Osteocyte (in vitro differentiated cells): ENCODE results near the gene IFITM2. TPM values are rescaled to one million over a fixed set of nuclear protein-coding genes. Genes with fewer than 3 reads are reported as not detected.
A peak's percentile ranks its signal among the peaks of the same experiment; 100 is the strongest.

Experiments used
- DNase-seq: peaks from one replicate; pipeline ENCODE4 v3.0.0; 2021; ENCODE audit warnings: mixed read lengths; ENCODE audit not compliant: unreplicated experiment; ENCODE audit errors: extremely low spot score
- H3K27ac Mint-ChIP-seq: one replicate; pipeline ENCODE4 v1.8.0; 2021; ENCODE audit warnings: mild to moderate bottlenecking, mixed read lengths; ENCODE audit not compliant: unreplicated experiment
- H3K27me3 Mint-ChIP-seq: one replicate; pipeline ENCODE4 v1.8.0; 2021; ENCODE audit warnings: mixed read lengths; ENCODE audit not compliant: unreplicated experiment
- H3K36me3 Mint-ChIP-seq: one replicate; pipeline ENCODE4 v1.8.0; 2021; ENCODE audit warnings: mixed read lengths; ENCODE audit not compliant: unreplicated experiment
- H3K4me1 Mint-ChIP-seq: one replicate; pipeline ENCODE4 v1.8.0; 2021; ENCODE audit warnings: mixed read lengths; ENCODE audit not compliant: unreplicated experiment
- H3K4me3 Mint-ChIP-seq: one replicate; pipeline ENCODE4 v1.8.0; 2021; ENCODE audit warnings: mild to moderate bottlenecking, moderate library complexity, mixed read lengths; ENCODE audit not compliant: unreplicated experiment
- H3K9me3 Mint-ChIP-seq: one replicate; pipeline ENCODE4 v1.8.0; 2021; ENCODE audit warnings: mixed read lengths; ENCODE audit not compliant: unreplicated experiment
- total RNA-seq: library from RNA; stranded (reverse); gene quantifications from 2 replicates; pipeline ENCODE4 v1.2.1, GENCODE V29; 2021
- TF ChIP-seq, protein P1 (sequence below): fragments of 200-600 bp; sonication (generic); IDR thresholded peaks from 2 replicates; pipeline ENCODE4 v1.5.0; 2021; ENCODE audit warnings: antibody characterized with exemption, mild to moderate bottlenecking, moderate library complexity

Gene IFITM2
- total RNA-seq, 1 donor from 2014 or later: 698 TPM

DNA sequence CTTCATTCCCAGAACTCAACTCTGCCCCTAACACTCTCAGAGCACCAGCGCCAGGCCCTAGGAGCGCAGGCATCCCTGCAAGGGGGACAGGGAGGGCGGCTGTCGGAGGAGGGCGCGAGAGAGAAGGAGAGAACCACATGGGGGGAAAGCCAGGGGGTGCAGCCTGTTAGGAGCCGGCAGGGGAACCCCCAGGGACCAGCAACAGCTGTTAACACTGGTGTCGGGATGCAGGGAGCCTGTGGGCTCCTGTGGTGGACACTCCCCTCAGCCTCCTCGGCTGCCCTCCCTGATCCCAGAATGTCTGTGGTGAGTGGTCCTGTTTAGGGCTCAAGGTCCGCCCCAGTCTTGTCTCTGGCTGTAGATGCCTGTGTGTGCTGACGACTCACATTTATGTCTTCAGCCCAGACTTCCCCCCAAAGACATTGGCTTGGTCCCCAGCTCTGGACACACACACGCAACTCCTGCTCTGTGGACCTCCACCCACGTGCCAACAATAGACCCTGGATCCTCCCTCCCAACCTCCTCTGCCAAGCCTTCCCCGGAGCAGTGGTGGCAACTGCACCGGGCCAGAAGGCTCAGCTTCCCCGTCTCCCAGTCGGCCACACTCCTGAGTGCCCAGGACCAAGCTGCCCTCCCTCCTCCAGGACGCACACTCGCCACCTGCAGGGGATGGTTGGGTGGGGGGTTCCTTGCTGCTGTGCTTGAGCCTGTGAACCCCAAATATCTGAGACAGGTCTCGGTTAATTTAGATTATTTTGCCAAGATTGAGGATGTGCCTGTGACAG lies 7.5 kb upstream of the IFITM2 start:
- peaks cover 11% of the 10 kb centered on the region for H3K4me1 Mint-ChIP-seq
- H3K4me3 Mint-ChIP-seq: no peak overlapping the region
- no peaks in the 10 kb centered on the region for H3K36me3 Mint-ChIP-seq
- TF ChIP-seq, protein P1, sequence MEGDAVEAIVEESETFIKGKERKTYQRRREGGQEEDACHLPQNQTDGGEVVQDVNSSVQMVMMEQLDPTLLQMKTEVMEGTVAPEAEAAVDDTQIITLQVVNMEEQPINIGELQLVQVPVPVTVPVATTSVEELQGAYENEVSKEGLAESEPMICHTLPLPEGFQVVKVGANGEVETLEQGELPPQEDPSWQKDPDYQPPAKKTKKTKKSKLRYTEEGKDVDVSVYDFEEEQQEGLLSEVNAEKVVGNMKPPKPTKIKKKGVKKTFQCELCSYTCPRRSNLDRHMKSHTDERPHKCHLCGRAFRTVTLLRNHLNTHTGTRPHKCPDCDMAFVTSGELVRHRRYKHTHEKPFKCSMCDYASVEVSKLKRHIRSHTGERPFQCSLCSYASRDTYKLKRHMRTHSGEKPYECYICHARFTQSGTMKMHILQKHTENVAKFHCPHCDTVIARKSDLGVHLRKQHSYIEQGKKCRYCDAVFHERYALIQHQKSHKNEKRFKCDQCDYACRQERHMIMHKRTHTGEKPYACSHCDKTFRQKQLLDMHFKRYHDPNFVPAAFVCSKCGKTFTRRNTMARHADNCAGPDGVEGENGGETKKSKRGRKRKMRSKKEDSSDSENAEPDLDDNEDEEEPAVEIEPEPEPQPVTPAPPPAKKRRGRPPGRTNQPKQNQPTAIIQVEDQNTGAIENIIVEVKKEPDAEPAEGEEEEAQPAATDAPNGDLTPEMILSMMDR: no peak
- H3K9me3 Mint-ChIP-seq: no peaks in the 10 kb centered on the region
- H3K27me3 Mint-ChIP-seq: no peaks in the 10 kb centered on the region
- H3K27ac Mint-ChIP-seq: no peak overlapping the region
- DNase-seq: no peak

DNA sequence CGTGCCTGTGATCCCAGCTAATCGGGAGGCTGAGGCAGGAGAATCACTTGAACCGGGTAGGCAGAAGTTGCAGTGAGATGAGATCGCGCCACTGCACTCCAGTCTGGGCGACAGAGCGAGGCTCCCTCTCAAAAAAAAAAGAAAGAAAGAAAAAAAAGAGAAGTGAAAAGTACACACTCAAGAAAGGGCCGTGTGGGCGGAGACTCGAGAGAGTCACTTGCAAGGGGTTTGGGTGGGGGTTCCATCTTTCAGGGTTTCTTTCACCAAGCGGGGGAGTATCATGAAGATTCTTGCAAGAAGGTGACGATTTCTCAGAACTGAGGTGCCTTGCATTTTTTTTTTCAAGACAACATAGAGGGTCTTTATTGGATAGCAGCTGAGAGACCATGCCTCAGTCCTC lies 4.3 kb upstream of the IFITM2 start:
- H3K4me3 Mint-ChIP-seq: no peak overlapping the region
- TF ChIP-seq, protein P1: no peak
- no peaks in the 10 kb centered on the region for H3K9me3 Mint-ChIP-seq
- no peak for DNase-seq
- H3K4me1 Mint-ChIP-seq: peaks cover 22% of the 10 kb centered on the region
- H3K27me3 Mint-ChIP-seq: no peaks in the 10 kb centered on the region
- H3K36me3 Mint-ChIP-seq: no peaks in the 10 kb centered on the region
- no peak overlapping the region for H3K27ac Mint-ChIP-seq

DNA sequence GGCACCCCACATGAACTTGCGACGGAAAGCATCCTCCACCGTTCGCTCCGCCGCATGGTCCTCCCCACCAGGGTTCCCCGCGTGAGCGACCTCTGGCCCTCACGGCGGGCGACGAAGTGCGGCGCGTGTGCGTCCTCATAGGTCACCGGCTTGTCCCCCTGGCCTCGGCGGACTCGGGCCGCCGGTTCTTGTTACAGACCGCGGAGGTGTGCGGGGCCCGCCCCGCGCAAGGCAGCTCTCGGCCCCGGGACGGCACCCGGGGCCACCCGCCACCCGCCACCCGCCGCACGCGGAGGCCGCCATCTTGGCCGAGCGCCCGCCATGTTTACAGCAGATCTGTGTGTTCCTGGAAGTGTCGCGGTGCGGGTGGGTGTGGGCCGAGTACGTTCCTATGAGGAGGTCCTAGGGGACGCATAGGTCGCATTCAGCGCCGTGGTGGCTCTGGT lies 3.5 kb upstream of the IFITM2 start:
- TF ChIP-seq, protein P1: no peak
- Mint-ChIP-seq H3K4me1 (peaks cover 24% of the 10 kb centered on the region), H3K27ac (no peak overlapping the region), H3K4me3 (no peak overlapping the region), H3K27me3 (no peaks in the 10 kb centered on the region), H3K9me3 (no peaks in the 10 kb centered on the region), H3K36me3 (no peaks in the 10 kb centered on the region)
- no peak for DNase-seq

DNA sequence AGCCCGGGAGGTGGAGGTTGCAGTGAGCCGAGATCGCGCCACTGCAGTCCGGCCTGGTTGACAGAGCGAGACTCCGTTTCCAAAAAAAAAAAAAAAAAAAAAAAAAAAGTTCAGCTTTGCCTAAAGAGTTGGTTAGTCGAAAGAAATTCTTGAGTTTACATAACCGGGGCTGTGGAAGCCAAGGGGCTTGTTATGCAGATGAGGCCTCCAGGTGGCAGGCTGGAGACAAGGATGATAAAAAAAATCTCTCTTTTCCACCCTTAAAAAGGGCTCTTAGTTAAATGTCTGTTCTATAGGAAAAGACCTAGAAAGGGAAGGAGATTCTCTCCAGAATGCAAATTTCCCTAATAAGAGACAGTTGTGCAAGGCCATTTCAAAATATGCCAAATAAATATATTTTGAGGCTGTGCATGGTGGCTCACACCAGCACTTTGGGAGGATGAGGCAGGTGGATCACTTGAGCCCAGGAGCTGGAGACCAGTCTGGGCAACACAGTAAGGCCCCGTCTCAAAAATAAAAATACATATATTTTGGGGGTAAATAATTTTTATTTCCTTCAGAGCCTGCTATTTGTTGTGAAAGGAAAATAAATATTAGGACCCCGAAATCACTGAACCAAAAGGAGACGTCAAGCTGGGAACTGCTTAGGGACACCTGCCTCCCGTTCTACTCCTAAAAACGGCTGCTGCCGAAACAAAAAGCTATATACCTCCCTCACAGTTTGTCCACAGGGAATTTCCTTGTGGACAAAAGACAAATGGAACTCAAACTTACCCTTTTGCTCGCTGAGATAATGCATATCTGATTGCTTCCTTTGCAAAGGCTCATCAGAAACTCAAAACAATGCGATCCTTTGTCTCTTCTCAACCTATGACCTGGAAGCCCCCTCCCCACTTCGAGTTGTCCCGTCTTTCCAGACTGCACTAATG lies 2.4 kb upstream of the IFITM2 start:
- peaks cover 3% of the 10 kb centered on the region for H3K36me3 Mint-ChIP-seq
- no peak for DNase-seq
- no peak overlapping the region for H3K4me3 Mint-ChIP-seq
- H3K4me1 Mint-ChIP-seq: peaks cover 33% of the 10 kb centered on the region
- TF ChIP-seq, protein P1: peak; percentile 68
- H3K9me3 Mint-ChIP-seq: no peaks in the 10 kb centered on the region
- H3K27me3 Mint-ChIP-seq: no peaks in the 10 kb centered on the region
- H3K27ac Mint-ChIP-seq: no peak overlapping the region

DNA sequence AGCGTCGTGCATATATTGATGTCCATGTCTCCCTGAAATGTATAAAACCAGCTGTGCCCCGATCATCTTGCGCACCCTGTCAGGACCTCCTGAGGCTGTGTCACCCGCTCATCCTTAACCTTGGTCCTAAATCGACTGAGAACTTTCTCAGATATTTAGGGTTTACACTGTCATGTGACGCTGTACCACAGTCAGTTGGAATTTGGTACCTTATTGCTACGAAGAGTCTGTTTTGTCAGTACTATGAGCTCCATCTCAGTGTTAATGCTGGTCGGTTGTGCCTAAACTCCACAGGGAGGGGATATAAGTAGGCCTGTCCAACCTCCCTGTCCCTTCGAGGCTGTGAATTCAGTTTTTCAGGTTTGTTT lies 1.8 kb upstream of the IFITM2 start:
- Mint-ChIP-seq H3K27ac (no peak overlapping the region), H3K27me3 (no peaks in the 10 kb centered on the region), H3K36me3 (peaks cover 3% of the 10 kb centered on the region), H3K4me3 (no peak overlapping the region), H3K9me3 (no peaks in the 10 kb centered on the region), H3K4me1 (peaks cover 33% of the 10 kb centered on the region)
- no peak for DNase-seq
- TF ChIP-seq, protein P1: no peak
